ENCODE results near the gene GSTP1.

DNA sequence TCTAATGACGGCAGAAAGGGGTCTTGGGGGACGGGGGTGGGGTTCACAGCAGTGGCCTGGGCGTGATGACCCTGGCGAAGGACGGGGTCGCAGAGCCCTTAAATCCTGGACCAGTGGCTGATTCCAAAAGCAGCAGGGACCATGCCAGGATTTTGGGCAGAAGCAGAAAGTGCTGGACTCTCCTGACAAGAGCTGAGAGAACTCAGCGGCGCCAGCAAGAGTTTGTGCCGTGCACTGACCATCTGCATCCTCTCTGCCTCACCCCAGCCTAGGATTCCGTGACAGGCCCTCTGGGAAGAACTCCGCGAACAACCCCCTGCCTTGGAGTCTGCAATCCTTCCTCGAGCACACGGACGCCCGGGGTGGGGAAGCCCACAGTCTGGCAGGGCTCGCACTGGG lies 22.5 kb downstream of the GSTP1 start:
- no peak for TF ChIP-seq EP300 (IDR thresholded peaks at IDR 0.05; ENCODE audit: borderline replicate concordance in 1 of 2, low read depth in 1 of 2, low read length in 1 of 2)
- TF ChIP-seq, protein P1, sequence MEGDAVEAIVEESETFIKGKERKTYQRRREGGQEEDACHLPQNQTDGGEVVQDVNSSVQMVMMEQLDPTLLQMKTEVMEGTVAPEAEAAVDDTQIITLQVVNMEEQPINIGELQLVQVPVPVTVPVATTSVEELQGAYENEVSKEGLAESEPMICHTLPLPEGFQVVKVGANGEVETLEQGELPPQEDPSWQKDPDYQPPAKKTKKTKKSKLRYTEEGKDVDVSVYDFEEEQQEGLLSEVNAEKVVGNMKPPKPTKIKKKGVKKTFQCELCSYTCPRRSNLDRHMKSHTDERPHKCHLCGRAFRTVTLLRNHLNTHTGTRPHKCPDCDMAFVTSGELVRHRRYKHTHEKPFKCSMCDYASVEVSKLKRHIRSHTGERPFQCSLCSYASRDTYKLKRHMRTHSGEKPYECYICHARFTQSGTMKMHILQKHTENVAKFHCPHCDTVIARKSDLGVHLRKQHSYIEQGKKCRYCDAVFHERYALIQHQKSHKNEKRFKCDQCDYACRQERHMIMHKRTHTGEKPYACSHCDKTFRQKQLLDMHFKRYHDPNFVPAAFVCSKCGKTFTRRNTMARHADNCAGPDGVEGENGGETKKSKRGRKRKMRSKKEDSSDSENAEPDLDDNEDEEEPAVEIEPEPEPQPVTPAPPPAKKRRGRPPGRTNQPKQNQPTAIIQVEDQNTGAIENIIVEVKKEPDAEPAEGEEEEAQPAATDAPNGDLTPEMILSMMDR (IDR thresholded peaks at IDR 0.05), result no peak
- TF ChIP-seq, protein P2, sequence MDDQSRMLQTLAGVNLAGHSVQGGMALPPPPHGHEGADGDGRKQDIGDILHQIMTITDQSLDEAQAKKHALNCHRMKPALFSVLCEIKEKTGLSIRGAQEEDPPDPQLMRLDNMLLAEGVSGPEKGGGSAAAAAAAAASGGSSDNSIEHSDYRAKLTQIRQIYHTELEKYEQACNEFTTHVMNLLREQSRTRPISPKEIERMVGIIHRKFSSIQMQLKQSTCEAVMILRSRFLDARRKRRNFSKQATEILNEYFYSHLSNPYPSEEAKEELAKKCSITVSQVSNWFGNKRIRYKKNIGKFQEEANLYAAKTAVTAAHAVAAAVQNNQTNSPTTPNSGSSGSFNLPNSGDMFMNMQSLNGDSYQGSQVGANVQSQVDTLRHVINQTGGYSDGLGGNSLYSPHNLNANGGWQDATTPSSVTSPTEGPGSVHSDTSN (IDR thresholded peaks at IDR 0.05), result no peak
- TF ChIP-seq YY1 (IDR thresholded peaks at IDR 0.05; ENCODE audit: low read depth), result no peak
- TF ChIP-seq JUND (IDR thresholded peaks at IDR 0.05), result no peak
- TF ChIP-seq, protein P3, sequence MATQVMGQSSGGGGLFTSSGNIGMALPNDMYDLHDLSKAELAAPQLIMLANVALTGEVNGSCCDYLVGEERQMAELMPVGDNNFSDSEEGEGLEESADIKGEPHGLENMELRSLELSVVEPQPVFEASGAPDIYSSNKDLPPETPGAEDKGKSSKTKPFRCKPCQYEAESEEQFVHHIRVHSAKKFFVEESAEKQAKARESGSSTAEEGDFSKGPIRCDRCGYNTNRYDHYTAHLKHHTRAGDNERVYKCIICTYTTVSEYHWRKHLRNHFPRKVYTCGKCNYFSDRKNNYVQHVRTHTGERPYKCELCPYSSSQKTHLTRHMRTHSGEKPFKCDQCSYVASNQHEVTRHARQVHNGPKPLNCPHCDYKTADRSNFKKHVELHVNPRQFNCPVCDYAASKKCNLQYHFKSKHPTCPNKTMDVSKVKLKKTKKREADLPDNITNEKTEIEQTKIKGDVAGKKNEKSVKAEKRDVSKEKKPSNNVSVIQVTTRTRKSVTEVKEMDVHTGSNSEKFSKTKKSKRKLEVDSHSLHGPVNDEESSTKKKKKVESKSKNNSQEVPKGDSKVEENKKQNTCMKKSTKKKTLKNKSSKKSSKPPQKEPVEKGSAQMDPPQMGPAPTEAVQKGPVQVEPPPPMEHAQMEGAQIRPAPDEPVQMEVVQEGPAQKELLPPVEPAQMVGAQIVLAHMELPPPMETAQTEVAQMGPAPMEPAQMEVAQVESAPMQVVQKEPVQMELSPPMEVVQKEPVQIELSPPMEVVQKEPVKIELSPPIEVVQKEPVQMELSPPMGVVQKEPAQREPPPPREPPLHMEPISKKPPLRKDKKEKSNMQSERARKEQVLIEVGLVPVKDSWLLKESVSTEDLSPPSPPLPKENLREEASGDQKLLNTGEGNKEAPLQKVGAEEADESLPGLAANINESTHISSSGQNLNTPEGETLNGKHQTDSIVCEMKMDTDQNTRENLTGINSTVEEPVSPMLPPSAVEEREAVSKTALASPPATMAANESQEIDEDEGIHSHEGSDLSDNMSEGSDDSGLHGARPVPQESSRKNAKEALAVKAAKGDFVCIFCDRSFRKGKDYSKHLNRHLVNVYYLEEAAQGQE (IDR thresholded peaks at IDR 0.05; ENCODE audit: low read depth, low read length), result no peak
- no peak for TF ChIP-seq SIN3A (IDR thresholded peaks at IDR 0.05; ENCODE audit: borderline replicate concordance, low read depth, low read length)
- no peak for TF ChIP-seq POLR2AphosphoS5 (IDR thresholded peaks at IDR 0.05; ENCODE audit: low read depth, low read length)
- TF ChIP-seq MXI1 (IDR thresholded peaks at IDR 0.05; ENCODE audit: low read depth, low read length), result no peak
